Transverse colon (tissue), 4 donors: ENCODE results near the gene EML4.

ENCODE experiments used
- EP300 ChIP-seq: sonication (generic); formaldehyde crosslinking; IDR thresholded peaks from one replicate; pipeline ENCODE4 v1.6.1; 2017; ENCODE audit warnings: antibody characterized with exemption, low read depth
- POLR2A ChIP-seq: fragments of 450-650 bp; IDR thresholded peaks from one replicate; pipeline ENCODE4 v1.6.1; 2016; ENCODE audit warnings: antibody characterized with exemption, mild to moderate bottlenecking, moderate library complexity
- POLR2AphosphoS5 ChIP-seq, 3 donors: sonication (generic); formaldehyde crosslinking; IDR thresholded peaks; one replicate each; pipeline ENCODE4 v1.6.1; 2016; ENCODE audit warnings: antibody characterized with exemption in 3 of 3
- TF ChIP-seq, protein P1 (sequence below), 5 experiments: fragments of 200-600 bp in 3 of 5; fragments of 450-650 bp in 2 of 5; sonication (generic) in 3 of 5; IDR thresholded peaks; 1 replicate in 2 of 5; 2 replicates in 3 of 5; pipeline ENCODE4 v1.5.1; 2016 to 2017; ENCODE audit warnings: antibody characterized with exemption in 5 of 5, inconsistent platforms in 3 of 5, mild to moderate bottlenecking in 2 of 5, moderate library complexity in 1 of 5

- TF ChIP-seq, protein P1, sequence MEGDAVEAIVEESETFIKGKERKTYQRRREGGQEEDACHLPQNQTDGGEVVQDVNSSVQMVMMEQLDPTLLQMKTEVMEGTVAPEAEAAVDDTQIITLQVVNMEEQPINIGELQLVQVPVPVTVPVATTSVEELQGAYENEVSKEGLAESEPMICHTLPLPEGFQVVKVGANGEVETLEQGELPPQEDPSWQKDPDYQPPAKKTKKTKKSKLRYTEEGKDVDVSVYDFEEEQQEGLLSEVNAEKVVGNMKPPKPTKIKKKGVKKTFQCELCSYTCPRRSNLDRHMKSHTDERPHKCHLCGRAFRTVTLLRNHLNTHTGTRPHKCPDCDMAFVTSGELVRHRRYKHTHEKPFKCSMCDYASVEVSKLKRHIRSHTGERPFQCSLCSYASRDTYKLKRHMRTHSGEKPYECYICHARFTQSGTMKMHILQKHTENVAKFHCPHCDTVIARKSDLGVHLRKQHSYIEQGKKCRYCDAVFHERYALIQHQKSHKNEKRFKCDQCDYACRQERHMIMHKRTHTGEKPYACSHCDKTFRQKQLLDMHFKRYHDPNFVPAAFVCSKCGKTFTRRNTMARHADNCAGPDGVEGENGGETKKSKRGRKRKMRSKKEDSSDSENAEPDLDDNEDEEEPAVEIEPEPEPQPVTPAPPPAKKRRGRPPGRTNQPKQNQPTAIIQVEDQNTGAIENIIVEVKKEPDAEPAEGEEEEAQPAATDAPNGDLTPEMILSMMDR (IDR thresholded peaks at IDR 0.05): no peak
- TF ChIP-seq EP300 (no peak), POLR2AphosphoS5 (IDR thresholded peaks at IDR 0.05) (no peak), POLR2A (no peak)
Measured at GRCh38 chr2:42172020-42172419, 2.9 kb downstream of the EML4 start.
